IMR-90 (cell line): ENCODE data around the gene CHIC1.

Experiments
- CHD1 ChIP-seq: IDR thresholded peaks from 2 replicates; pipeline ENCODE4 v1.6.1; 2012; ENCODE audit warnings: low read depth, low read length, improper control_type of control experiment
- MXI1 ChIP-seq: IDR thresholded peaks from 2 replicates; pipeline ENCODE4 v1.6.1; 2012; ENCODE audit warnings: low read depth, mild to moderate bottlenecking, low read length, moderate library complexity, borderline replicate concordance
- POLR2A ChIP-seq: IDR thresholded peaks from 2 replicates; pipeline ENCODE4 v1.6.1; 2012; ENCODE audit warnings: mild to moderate bottlenecking, low read depth, low read length
- SMC3 ChIP-seq: fragments of 150-350 bp; IDR thresholded peaks from 2 replicates; pipeline ENCODE4 v1.6.1; 2016; ENCODE audit warnings: low read depth, mild to moderate bottlenecking, antibody characterized with exemption, low read length, moderate library complexity
- TF ChIP-seq, protein P1 (sequence below): conservative IDR thresholded peaks from 2 replicates; pipeline ENCODE4 v1.5.1; 2012; ENCODE audit warnings: mild to moderate bottlenecking, low read depth, low read length, improper control_type of control experiment
- TF ChIP-seq, protein P2 (sequence below): fragments of 150-350 bp; IDR thresholded peaks from 2 replicates; pipeline ENCODE4 v1.6.1; 2016; ENCODE audit warnings: low read depth, mild to moderate bottlenecking, low read length, moderate library complexity, borderline replicate concordance

DNA sequence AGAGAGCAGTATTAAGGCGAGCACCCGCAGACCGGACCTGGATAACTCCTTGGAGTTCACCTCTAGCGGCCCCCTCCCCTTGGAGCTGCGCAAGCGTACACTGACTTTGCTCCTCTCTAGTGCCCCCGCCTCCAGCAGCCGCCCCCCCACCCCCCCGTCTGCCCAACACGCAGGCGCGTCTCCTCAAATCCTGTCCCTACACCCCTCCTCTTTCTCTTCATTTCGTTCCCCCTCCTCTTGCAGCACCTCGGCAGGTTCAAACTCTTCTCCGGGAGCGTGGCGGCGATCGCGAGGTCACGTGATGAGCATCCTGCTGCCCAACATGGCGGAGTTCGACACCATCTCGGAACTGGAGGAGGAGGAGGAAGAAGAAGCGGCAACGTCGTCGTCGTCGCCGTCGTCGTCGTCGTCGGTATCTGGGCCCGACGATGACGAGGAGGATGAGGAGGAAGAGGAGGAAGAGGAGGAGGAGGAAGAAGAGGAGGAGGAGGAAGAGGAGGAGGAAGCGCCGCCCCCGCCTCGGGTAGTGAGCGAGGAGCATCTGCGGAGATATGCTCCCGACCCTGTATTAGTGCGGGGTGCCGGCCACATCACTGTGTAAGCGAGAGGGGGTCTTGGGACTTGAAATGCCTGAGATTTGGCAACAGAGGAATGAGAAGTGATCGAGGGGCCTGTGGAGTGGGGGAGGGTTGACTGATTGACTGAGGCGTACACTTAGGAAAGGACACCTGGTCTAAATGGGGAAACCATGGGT lies at the start of gene CHIC1:
- TF ChIP-seq, protein P1, sequence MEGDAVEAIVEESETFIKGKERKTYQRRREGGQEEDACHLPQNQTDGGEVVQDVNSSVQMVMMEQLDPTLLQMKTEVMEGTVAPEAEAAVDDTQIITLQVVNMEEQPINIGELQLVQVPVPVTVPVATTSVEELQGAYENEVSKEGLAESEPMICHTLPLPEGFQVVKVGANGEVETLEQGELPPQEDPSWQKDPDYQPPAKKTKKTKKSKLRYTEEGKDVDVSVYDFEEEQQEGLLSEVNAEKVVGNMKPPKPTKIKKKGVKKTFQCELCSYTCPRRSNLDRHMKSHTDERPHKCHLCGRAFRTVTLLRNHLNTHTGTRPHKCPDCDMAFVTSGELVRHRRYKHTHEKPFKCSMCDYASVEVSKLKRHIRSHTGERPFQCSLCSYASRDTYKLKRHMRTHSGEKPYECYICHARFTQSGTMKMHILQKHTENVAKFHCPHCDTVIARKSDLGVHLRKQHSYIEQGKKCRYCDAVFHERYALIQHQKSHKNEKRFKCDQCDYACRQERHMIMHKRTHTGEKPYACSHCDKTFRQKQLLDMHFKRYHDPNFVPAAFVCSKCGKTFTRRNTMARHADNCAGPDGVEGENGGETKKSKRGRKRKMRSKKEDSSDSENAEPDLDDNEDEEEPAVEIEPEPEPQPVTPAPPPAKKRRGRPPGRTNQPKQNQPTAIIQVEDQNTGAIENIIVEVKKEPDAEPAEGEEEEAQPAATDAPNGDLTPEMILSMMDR: no peak
- TF ChIP-seq SMC3: no peak
- no peak for TF ChIP-seq MXI1
- TF ChIP-seq CHD1: no peak
- peak; percentile 33; the same call in 1 of the 2 replicates for TF ChIP-seq POLR2A
- TF ChIP-seq, protein P2, sequence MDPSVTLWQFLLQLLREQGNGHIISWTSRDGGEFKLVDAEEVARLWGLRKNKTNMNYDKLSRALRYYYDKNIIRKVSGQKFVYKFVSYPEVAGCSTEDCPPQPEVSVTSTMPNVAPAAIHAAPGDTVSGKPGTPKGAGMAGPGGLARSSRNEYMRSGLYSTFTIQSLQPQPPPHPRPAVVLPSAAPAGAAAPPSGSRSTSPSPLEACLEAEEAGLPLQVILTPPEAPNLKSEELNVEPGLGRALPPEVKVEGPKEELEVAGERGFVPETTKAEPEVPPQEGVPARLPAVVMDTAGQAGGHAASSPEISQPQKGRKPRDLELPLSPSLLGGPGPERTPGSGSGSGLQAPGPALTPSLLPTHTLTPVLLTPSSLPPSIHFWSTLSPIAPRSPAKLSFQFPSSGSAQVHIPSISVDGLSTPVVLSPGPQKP: no peak
